HT-29 (cell line): ENCODE measurements around the gene LRATD1. TPM values are rescaled to one million over a fixed set of nuclear protein-coding genes. Genes with fewer than 3 reads are reported as not detected.
"Not testable (repeated sequence)": the region's sequence is repeated elsewhere in the genome, so short reads cannot be mapped to it uniquely, and the experiment has no call there.

Source experiments
- DNase-seq: peaks from one replicate; pipeline ENCODE4 v3.0.0-alpha.2; 2015; ENCODE audit warnings: low spot score
- total RNA-seq: library from RNA; depleted of rRNA; stranded (reverse); fragments of >200 nt; shearing (Covaris generic); gene quantifications from 2 replicates; pipeline ENCODE4 v1.2.3, GENCODE V29; 2014; rRNA removed

Gene LRATD1
- 0.69 and 1.1 TPM in 2 replicates for total RNA-seq

DNA sequence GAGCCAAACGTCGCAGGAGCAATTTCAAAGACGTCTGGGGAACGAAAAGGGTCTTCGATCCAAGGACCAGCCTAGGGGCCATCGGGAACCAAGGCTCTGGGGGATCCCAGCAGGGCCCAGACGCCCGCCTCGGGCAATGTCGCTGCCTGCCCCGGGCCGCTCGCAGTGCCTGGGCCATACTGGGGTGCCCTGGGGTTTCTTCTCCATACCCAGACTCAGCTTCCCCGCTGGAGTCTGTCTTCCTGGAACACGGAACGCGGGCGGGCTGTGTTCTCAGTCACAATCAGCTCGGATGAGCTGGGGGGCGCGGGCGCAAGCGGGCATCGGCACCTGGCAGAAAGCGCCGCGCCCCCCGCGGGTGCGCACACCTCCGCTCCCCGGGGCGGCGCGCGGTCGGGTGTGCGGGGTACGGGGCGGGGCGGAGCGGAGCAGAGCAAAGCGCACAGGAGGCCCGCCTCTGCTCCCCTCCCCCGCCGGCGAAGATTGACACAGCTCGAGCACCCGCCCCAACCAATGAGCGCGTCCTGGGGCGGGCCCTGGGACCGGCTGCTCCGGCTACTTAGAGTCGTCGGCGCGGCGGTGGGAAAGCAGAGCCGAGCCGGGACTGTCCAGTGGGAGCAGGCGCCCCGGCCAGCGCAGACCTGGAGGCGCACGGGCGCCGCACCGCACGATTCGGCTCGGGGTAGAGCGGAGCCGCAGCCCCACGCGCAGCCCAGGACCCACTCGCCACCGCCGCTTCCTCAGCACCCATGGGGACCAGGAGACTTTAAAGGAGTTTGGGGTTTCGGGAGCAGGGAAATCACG is at the start of gene LRATD1:
TSS of gene LRATD1 (plus strand) at position 585 of the 804 bp plus-strand sequence. CDS start 1,263 bp downstream, outside the sequence.
- DNase-seq = peak; percentile 67

DNA sequence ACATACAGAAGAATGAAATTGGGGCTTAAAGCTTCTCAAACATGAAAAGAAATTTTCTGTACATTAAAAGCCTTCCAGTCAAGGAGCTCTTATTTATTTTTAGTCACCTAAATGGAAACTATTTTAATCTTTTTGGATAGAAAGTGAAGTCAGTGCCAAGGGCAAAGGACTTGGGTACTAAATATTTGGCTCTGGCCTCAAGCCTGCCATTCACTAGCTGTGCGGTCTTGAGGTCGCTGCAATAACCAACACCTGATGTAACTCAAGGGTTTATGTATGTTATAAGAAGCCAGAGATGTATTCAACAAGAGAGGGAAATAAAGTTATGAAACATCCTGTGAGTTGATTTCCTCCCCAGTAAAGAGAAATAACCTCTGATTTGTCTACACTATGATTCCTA is 49.5 kb upstream of the LRATD1 start:
- DNase-seq = no peak

GRCh38 chr2:14583802-14584201 is 48.7 kb upstream of the LRATD1 start:
- DNase-seq = no peak

DNA sequence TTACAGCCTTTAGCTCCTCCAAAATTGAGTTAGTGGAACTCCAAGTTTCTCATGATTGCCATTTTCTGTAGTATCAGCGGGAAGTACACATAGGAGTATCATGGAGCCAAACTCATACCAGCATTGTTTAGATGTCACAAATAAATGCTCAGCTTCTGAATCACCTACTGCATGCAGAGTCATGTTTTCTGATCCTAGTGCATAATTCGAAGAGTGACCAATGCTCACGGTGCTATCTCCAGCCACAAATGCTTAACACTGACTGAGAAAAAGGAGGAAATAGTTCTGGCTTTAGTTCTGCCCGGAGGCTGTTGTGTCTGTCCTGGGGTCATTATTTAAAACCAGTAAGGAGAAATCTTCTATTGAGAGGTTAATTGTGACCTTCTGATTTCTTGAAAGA is 45.4 kb upstream of the LRATD1 start:
- DNase-seq = no peak

- no peak for DNase-seq
Observed at GRCh38 chr2:14601156-14601770, 31.3 kb upstream of the LRATD1 start.

- no peak for DNase-seq
Observed at GRCh38 chr2:14602309-14602708, 30.2 kb upstream of the LRATD1 start.

DNA sequence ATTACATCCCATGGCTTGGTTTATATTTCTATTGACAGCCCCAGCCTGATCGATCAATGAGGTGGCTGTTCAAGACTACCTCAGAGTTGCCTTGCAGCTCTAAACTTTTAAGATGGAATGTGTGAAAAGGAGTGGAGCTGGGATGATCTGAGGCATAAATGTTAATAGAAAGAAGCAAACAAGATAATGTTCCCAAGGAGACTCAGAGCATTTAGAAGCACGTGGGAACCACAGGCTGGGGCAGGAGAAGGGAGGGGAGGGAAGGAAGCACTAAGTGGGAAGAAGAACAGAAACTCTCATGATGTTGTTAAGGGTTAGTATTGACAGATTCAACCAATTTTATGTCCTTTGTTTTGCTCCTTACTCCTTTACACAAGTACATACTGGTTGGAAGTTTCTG is 28.8 kb upstream of the LRATD1 start:
- no peak for DNase-seq

DNA sequence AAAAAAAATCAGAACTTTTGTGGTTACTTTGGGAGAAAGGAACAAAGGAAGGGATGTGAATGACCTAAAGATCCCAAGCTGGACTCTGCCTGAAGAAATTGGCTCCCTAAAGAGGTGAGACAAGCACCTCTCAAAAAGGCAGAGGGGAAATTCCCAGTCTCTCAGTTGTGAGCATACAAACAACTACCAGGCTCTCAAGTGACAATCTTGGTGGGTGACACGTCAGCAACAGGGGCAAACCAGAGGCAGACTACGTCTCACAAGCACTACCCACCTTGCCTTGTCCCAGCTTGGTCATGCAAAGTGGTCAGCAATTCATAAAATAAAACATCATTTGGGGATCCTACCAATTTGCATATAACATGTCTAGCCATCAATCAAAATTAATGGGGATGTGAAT is 24.3 kb upstream of the LRATD1 start:
- DNase-seq = no peak

- DNase-seq = no peak
Observed at GRCh38 chr2:14614017-14614416, 18.5 kb upstream of the LRATD1 start.

DNA sequence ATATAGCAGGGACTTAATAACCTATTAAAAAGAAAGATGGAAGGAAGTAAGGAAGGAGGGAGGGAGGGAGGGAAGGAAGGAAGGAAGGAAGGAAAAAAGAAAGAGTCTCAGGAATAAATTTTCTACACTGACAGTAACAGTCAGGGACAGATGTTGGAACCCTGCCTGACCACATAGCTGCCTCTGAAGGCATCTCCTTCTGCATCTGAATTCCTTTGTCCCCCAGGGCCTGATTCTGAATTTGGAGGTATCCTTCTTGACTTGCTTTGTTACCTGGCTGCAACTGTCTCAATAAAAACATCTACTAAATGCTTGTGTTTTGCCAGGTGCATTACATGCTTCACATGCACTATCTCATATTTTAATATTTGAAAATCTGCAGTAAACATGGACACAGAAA is 17.4 kb upstream of the LRATD1 start:
- DNase-seq = no peak

GRCh38 chr2:14615760-14616159 is 16.8 kb upstream of the LRATD1 start:
- DNase-seq = no peak

- DNase-seq = no peak
Observed at GRCh38 chr2:14616342-14616741, 16.2 kb upstream of the LRATD1 start.

DNA sequence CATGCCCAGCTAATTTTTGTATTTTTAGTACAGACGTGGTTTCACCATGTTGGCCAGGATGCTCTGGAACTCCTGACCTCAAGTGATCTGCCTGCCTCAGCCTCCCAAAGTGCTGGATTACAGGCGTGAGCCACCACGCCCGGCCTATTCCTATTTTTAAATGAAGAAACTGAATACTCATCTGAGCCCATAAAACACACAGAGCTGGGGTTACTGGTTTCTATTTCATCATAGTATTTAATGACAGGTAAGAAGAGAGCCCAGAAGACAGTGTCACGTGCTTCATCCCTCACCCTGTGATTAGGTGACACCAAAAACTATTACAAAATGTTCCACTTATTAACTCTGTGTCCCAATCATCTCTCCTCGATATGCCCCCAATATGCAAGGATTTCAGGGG is 15.6 kb upstream of the LRATD1 start:
- no peak for DNase-seq

DNA sequence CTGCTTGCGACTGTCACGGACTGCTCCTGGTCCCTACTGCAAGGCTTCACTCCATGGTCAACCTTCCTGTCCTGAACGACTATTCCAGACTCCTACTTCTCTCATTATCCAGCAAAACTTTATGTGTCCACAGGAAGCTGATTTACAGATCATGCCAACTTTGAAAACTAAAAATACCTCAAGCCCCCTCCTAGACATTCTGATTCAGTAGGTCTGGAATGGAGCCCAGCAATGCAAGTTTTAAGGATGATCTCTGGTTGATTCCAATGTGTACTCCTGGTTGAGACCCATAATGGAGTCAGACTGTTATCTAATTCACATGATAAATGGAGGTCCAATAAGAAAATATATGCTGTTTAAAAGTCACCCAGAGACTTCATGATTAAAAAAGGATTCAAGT is 13.1 kb upstream of the LRATD1 start:
- no peak for DNase-seq

GRCh38 chr2:14621114-14621513 is 11.4 kb upstream of the LRATD1 start:
- DNase-seq = no peak

DNA sequence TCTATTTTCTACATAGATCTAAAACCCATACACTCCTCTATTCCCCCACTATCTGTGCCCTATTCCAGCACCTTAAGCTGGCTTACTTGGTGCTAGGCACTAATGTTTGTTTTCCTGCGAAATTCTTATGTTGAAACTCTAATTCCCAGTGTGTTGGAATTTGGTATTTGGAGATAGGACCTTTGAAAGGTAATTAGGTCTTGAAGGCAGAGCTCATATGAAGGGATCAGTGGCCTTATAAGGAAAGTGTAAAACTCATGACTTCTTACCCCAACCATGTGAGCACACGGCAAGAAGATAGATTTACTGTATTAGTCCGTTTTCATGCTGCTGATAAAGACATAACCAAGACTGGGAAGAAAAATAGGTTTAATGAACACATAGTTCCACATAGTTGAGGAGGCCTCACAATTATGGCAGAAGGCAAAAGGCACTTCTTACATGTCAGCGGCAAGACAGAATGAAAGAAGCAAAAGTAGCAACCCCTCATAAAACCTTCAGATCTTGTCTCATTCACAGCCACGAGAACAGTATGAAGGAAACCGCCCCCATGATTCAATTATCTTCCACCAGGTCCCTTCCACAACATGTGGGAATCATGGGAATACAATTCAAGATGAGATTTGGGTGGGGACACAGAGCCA is 10.5 kb upstream of the LRATD1 start:
- DNase-seq = no peak

DNA sequence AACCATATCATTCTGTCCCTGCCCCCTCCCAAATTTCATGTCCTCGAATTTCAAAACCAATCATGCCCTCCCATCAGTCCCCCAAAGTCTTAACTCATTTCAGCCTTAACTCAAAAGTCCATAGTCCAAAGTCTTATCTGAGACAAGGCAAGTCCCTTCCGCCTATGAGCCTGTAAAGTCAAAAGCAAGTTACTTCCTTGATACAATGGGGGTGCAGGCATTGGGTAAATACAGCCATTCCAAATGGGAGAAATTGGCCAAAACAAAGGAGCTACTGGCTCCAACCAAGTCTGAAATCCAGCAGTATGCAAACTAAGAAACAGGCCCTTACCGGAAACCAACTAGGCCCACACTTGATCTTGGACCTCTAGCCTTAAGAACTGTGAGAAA is 10.0 kb upstream of the LRATD1 start:
- not testable (repeated sequence) for DNase-seq

DNA sequence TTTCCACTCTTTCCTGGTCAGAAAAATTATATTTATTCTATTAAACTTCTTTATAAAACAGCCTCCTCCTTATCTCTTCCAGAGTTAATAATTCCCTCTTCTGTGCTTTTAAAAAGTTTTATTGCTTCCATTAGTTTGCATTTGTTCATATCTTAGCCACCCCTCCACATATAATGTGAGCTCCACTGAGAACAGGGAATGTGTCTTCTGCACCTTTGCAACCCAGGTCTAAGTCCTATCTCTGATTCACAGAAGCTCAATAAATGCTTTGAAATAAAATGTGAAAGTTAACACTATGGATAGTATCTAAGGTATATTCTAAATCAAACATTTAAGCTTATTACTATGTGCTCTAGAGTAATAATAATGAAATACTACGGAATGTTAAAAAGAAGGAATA is 9.3 kb upstream of the LRATD1 start:
- DNase-seq = no peak

GRCh38 chr2:14626873-14627272 is 5.6 kb upstream of the LRATD1 start:
- no peak for DNase-seq

GRCh38 chr2:14628901-14629300 is 3.6 kb upstream of the LRATD1 start:
- DNase-seq = no peak

DNA sequence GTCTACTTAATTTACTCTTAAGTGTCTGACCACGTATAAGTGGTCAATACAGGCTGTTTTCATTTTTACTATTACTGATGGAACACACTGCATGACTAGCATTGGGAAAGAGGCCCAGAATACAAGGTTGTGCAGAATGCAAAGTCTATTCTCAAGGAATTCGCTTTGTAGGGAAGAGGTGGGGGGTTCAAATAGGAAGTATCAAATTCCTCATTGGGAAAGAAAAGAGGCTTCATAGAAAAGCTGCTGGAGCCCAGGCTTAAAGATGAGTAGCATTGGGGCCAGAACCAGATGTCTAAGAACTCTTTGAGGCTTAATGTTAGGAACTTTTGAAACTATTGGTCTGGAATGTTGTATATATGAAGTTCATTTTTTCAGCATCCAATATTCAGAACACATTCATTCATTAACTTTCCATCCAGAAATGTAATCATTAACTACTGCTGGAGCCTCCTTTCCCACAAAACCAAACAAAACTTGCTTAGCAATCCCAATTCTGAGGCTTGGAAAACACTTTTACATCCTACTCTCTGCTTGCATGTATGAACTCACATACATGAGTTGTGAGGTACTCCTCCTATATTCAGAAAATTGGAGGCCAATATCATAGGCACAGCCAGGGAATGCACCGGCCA is 994 bp upstream of the LRATD1 start:
- no peak for DNase-seq

GRCh38 chr2:14633061-14633460 is 544 bp downstream of the LRATD1 start:
- no peak for DNase-seq
